Body of pancreas (tissue), 4 donors: ENCODE results near the gene GIT2.

Experiments
- POLR2A ChIP-seq, 3 donors: fragments of 450-650 bp; IDR thresholded peaks; one replicate each; pipeline ENCODE4 v1.6.1; 2016; ENCODE audit warnings: antibody characterized with exemption in 3 of 3, mild to moderate bottlenecking in 2 of 3
- TF ChIP-seq, protein P1 (sequence below), 7 experiments: fragments of 450-650 bp in 4 of 7; fragments of 200-600 bp in 3 of 7; sonication (generic) in 3 of 7; IDR thresholded peaks; one replicate each; pipeline ENCODE4 v1.5.1; 2016 to 2019; ENCODE audit warnings: antibody characterized with exemption in 7 of 7

DNA sequence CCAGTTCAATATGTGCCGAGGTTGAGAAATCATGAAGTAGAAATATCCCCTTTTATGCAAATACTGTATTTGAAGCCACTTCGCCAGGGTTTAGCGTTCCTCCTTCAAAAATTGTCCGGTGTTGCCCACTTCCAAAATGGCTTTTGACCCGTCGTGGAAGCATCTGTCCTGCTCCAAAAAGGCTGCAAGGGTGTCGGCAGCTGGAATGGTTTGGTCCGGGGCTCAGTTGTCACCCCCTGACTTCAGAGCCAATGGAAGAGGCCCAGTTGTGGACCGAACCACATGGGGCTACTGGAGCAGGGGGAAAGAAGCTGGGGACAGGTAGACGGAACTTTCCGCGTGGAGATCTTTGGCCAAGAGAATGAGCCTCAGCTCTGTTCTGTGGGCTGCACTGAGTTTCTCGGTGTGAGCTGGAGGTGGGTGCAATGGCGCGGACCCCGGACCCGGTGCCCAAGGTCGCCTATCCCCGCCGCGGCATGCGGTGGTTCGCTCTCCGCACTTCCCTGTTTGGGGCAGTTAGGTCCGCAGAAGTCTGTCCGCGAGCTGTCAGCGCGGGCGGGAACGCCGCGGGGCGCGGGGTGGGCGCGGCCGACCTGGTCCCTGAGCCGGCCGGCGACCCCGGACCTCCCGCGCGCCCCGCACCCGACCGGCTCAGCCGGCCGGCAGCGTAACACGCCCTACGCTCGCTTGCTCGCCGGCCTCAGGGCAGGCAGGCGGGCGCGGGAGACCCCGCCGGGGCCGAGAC is 2.9 kb upstream of the GIT2 start, which contains the start of gene ANKRD13A:
- TF ChIP-seq, protein P1, sequence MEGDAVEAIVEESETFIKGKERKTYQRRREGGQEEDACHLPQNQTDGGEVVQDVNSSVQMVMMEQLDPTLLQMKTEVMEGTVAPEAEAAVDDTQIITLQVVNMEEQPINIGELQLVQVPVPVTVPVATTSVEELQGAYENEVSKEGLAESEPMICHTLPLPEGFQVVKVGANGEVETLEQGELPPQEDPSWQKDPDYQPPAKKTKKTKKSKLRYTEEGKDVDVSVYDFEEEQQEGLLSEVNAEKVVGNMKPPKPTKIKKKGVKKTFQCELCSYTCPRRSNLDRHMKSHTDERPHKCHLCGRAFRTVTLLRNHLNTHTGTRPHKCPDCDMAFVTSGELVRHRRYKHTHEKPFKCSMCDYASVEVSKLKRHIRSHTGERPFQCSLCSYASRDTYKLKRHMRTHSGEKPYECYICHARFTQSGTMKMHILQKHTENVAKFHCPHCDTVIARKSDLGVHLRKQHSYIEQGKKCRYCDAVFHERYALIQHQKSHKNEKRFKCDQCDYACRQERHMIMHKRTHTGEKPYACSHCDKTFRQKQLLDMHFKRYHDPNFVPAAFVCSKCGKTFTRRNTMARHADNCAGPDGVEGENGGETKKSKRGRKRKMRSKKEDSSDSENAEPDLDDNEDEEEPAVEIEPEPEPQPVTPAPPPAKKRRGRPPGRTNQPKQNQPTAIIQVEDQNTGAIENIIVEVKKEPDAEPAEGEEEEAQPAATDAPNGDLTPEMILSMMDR (IDR thresholded peaks at IDR 0.05): peak in 2 of 7 experiments; percentile 14 to 17
- TF ChIP-seq POLR2A (IDR thresholded peaks at IDR 0.05): peak; percentile 76 to 78 (median 77)
